HepG2 (cell line): ENCODE measurements around the gene PPP1R9B. TPM values are rescaled to one million over a fixed set of nuclear protein-coding genes. Genes with fewer than 3 reads are reported as not detected.

Source experiments
- AGO1 ChIP-seq: fragments of 200-400 bp; formaldehyde crosslinking; IDR thresholded peaks from 2 replicates; pipeline ENCODE4 v1.6.1; 2017; ENCODE audit warnings: mild to moderate bottlenecking, low read depth, low read length, moderate library complexity; ENCODE audit not compliant: poor library complexity, severe bottlenecking
- GATAD2A ChIP-seq: IDR thresholded peaks from 2 replicates; pipeline ENCODE4 v1.6.1; 2016
- KDM3A ChIP-seq: IDR thresholded peaks from 2 replicates; pipeline ENCODE4 v1.6.1; 2018; ENCODE audit warnings: low read depth, missing compliant biosample characterization
- MEF2D ChIP-seq: sonication (generic); formaldehyde crosslinking; IDR thresholded peaks from 2 replicates; pipeline ENCODE4 v1.5.1; 2020; ENCODE audit warnings: mild to moderate bottlenecking, missing genetic modification reagents
- RORA ChIP-seq: sonication (generic); formaldehyde crosslinking; IDR thresholded peaks from 2 replicates; pipeline ENCODE4 v1.5.0; 2020; ENCODE audit warnings: mild to moderate bottlenecking, missing genetic modification reagents, moderate library complexity
- SIX1 ChIP-seq: sonication (generic); formaldehyde crosslinking; IDR thresholded peaks from 2 replicates; pipeline ENCODE4 v1.4.0; 2020; ENCODE audit warnings: missing genetic modification reagents, borderline replicate concordance
- SMAD1 ChIP-seq: sonication (generic); formaldehyde crosslinking; IDR thresholded peaks from 2 replicates; pipeline ENCODE4 v1.4.0; 2020; ENCODE audit warnings: missing genetic modification reagents, low read depth, mild to moderate bottlenecking, borderline replicate concordance
- TAF15 ChIP-seq: fragments of 200-400 bp; formaldehyde crosslinking; IDR thresholded peaks from one replicate; pipeline ENCODE4 v1.6.1; 2018; ENCODE audit warnings: mild to moderate bottlenecking, low read depth, low read length; ENCODE audit not compliant: poor library complexity, severe bottlenecking
- TBX2 ChIP-seq: sonication (generic); formaldehyde crosslinking; IDR thresholded peaks from 2 replicates; pipeline ENCODE4 v1.5.0; 2020; ENCODE audit warnings: missing genetic modification reagents, mild to moderate bottlenecking, borderline replicate concordance
- ZBTB34 ChIP-seq: sonication (generic); formaldehyde crosslinking; IDR thresholded peaks from 2 replicates; pipeline ENCODE4 v1.8.0; 2022; ENCODE audit warnings: mild to moderate bottlenecking, missing genetic modification reagents
- ZNF329 ChIP-seq: sonication (generic); formaldehyde crosslinking; IDR thresholded peaks from 2 replicates; pipeline ENCODE4 v1.9.0; 2021; ENCODE audit warnings: low read depth, mild to moderate bottlenecking, missing genetic modification reagents
- ZNF460 ChIP-seq: sonication (generic); formaldehyde crosslinking; IDR thresholded peaks from 2 replicates; pipeline ENCODE4 v1.5.1; 2020; ENCODE audit warnings: missing genetic modification reagents, mild to moderate bottlenecking, borderline replicate concordance
- ZNF567 ChIP-seq: sonication (generic); formaldehyde crosslinking; IDR thresholded peaks from 2 replicates; pipeline ENCODE4 v1.8.1; 2023; ENCODE audit warnings: mild to moderate bottlenecking, missing genetic modification reagents, borderline replicate concordance
- ZNF75D ChIP-seq: sonication (generic); formaldehyde crosslinking; IDR thresholded peaks from 2 replicates; pipeline ENCODE4 v1.8.1; 2023; ENCODE audit warnings: missing genetic modification reagents, mild to moderate bottlenecking, borderline replicate concordance
- ZNF800 ChIP-seq: sonication (generic); formaldehyde crosslinking; IDR thresholded peaks from 2 replicates; pipeline ENCODE4 v1.4.0; 2020; ENCODE audit warnings: missing genetic modification reagents
- polyA plus RNA-seq, 8 experiments: library from polyadenylated mRNA; depleted of rRNA in 3 of 8; stranded (reverse) in 7 of 8; unstranded in 1 of 8; fragments of >200 nt; fragmentation: Illumina TruSeq in 4 of 8; extraction: Trizol in 4 of 8; gene quantifications; 2 replicates each; pipeline versions ENCODE4 v1.2.1 to v1.2.3, GENCODE V29; 2011 to 2016; ENCODE audit warnings: low read depth in 4 of 8, missing spikeins in 1 of 8, mixed read lengths in 1 of 8; ENCODE audit not compliant: insufficient read depth in 1 of 8
- total RNA-seq, 5 experiments: library from RNA; depleted of rRNA; stranded (reverse); fragments of >200 nt; fragmentation: Illumina TruSeq; extraction: Trizol; gene quantifications; 2 replicates each; pipeline ENCODE4 v1.2.3, GENCODE V29; 2016; ENCODE audit warnings: low read depth in 1 of 5
- TF ChIP-seq, protein P1 (sequence below): sonication (generic); formaldehyde crosslinking; IDR thresholded peaks from 2 replicates; pipeline ENCODE4 v1.4.0; 2020; ENCODE audit warnings: low read depth, missing genetic modification reagents
- TF ChIP-seq, protein P2 (sequence below): sonication (generic); formaldehyde crosslinking; IDR thresholded peaks from 2 replicates; pipeline ENCODE4 v1.4.0; 2020; ENCODE audit warnings: missing genetic modification reagents, mild to moderate bottlenecking, borderline replicate concordance

The PPP1R9B gene
- total and polyA plus RNA-seq, 2 of the 13 experiments (the other 11 are each of a cell fraction or from before 2014, with no cell fraction given): 9.4 to 15.8 TPM

GRCh38 chr17:50151937-50152547, 1.6 kb upstream of the PPP1R9B start (continued):
- no peak; the same call in 1 of the 2 replicates for TF ChIP-seq SIX1 (CRISPR knock-in tag)
- TF ChIP-seq KDM3A (CRISPR knock-in tag): 0 out of 2 replicates have a peak, but pooled peaks have one; percentile 29
- TF ChIP-seq TBX2 (CRISPR knock-in tag): peak; percentile 71
- peak; percentile 91 for TF ChIP-seq MEF2D (CRISPR knock-in tag)
- peak; percentile 78 for TF ChIP-seq GATAD2A (CRISPR knock-in tag)
- no peak; the same call in 1 of the 2 replicates for TF ChIP-seq ZNF800 (CRISPR knock-in tag)
- no peak for TF ChIP-seq ZBTB34 (CRISPR knock-in tag)
- TF ChIP-seq TAF15: no peak
- TF ChIP-seq ZNF460 (CRISPR knock-in tag): no peak
- no peak for TF ChIP-seq ZNF567 (CRISPR knock-in tag)
- TF ChIP-seq ZNF75D: no peak
- TF ChIP-seq SMAD1 (CRISPR knock-in tag): peak; percentile 73; the same call in 1 of the 2 replicates
- no peak for TF ChIP-seq ZNF329 (CRISPR knock-in tag)
- TF ChIP-seq AGO1: no peak
- TF ChIP-seq, protein P1, sequence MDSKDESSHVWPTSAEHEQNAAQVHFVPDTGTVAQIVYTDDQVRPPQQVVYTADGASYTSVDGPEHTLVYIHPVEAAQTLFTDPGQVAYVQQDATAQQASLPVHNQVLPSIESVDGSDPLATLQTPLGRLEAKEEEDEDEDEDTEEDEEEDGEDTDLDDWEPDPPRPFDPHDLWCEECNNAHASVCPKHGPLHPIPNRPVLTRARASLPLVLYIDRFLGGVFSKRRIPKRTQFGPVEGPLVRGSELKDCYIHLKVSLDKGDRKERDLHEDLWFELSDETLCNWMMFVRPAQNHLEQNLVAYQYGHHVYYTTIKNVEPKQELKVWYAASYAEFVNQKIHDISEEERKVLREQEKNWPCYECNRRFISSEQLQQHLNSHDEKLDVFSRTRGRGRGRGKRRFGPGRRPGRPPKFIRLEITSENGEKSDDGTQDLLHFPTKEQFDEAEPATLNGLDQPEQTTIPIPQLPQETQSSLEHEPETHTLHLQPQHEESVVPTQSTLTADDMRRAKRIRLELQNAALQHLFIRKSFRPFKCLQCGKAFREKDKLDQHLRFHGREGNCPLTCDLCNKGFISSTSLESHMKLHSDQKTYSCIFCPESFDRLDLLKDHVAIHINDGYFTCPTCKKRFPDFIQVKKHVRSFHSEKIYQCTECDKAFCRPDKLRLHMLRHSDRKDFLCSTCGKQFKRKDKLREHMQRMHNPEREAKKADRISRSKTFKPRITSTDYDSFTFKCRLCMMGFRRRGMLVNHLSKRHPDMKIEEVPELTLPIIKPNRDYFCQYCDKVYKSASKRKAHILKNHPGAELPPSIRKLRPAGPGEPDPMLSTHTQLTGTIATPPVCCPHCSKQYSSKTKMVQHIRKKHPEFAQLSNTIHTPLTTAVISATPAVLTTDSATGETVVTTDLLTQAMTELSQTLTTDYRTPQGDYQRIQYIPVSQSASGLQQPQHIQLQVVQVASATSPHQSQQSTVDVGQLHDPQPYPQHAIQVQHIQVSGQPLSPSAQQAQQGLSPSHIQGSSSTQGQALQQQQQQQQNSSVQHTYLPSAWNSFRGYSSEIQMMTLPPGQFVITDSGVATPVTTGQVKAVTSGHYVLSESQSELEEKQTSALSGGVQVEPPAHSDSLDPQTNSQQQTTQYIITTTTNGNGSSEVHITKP: peak; percentile 67; the same call in 1 of the 2 replicates
- TF ChIP-seq, protein P2, sequence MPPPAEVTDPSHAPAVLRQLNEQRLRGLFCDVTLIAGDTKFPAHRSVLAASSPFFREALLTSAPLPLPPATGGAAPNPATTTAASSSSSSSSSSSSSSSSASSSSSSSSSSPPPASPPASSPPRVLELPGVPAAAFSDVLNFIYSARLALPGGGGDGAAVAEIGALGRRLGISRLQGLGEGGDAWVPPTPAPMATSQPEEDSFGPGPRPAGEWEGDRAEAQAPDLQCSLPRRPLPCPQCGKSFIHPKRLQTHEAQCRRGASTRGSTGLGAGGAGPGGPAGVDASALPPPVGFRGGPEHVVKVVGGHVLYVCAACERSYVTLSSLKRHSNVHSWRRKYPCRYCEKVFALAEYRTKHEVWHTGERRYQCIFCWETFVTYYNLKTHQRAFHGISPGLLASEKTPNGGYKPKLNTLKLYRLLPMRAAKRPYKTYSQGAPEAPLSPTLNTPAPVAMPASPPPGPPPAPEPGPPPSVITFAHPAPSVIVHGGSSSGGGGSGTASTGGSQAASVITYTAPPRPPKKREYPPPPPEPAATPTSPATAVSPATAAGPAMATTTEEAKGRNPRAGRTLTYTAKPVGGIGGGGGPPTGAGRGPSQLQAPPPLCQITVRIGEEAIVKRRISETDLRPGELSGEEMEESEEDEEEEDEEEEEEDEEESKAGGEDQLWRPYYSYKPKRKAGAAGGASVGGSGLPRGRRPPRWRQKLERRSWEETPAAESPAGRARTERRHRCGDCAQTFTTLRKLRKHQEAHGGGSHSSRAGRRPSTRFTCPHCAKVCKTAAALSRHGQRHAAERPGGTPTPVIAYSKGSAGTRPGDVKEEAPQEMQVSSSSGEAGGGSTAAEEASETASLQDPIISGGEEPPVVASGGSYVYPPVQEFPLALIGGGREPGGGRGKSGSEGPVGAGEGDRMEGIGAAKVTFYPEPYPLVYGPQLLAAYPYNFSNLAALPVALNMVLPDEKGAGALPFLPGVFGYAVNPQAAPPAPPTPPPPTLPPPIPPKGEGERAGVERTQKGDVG: no peak
- TF ChIP-seq RORA (CRISPR knock-in tag): no peak
